ENCODE results near the gene WDR17. TPM values are rescaled to one million over a fixed set of nuclear protein-coding genes. Genes with fewer than 3 reads are reported as not detected.

WDR17 gene
- total RNA-seq, 4 donors from 2014 or later, result 5.6 to 12.8 (median 9.0) TPM

- intact Hi-C loops (cut with DNase I), result no loop called here
- TF ChIP-seq POLR2A (IDR thresholded peaks at IDR 0.05) (no peak), CTCF (IDR thresholded peaks at IDR 0.05) (no peak)
- H3K27me3 ChIP-seq, result no peaks in the 10 kb centered on the region
- no peak overlapping the region for H3K27ac ChIP-seq
- no peak for DNase-seq
- H3K4me3 ChIP-seq (replicated peaks in 1 of 3), result no peak overlapping the region
- H3K4me1 ChIP-seq, result peaks cover 10 to 11% of the 10 kb centered on the region in 2 donors
- no peaks in the 10 kb centered on the region for H3K9me3 ChIP-seq
- H3K36me3 ChIP-seq, result no peaks in the 10 kb centered on the region
Observed at GRCh38 chr4:176042195-176042594, 23.4 kb upstream of the WDR17 start.

- no peaks in the 10 kb centered on the region for H3K27me3 ChIP-seq
- intact Hi-C loops (cut with DNase I), result no loop called here
- peaks cover 10 to 16% of the 10 kb centered on the region in 2 donors for H3K4me1 ChIP-seq
- no peak for DNase-seq
- 44 to 52% methylated on average over 8 to 9 of the region's 9 CpGs for WGBS, 2 donors
- no peak overlapping the region for H3K4me3 ChIP-seq (replicated peaks in 1 of 3)
- no peak for TF ChIP-seq POLR2A (IDR thresholded peaks at IDR 0.05)
- no peak for TF ChIP-seq CTCF (IDR thresholded peaks at IDR 0.05)
- no peaks in the 10 kb centered on the region for H3K36me3 ChIP-seq
- H3K9me3 ChIP-seq, result no peaks in the 10 kb centered on the region
- H3K27ac ChIP-seq, result no peak overlapping the region
Observed at GRCh38 chr4:176043838-176044588, 21.6 kb upstream of the WDR17 start.

- DNase-seq, result peak; percentile 92 to 93
- Histone ChIP-seq H3K9me3 (no peaks in the 10 kb centered on the region), H3K27ac (no peak overlapping the region), H3K36me3 (no peaks in the 10 kb centered on the region), H3K4me1 (peaks cover 10 to 16% of the 10 kb centered on the region in 2 donors), H3K27me3 (no peaks in the 10 kb centered on the region), H3K4me3 (replicated peaks in 1 of 3) (no peak overlapping the region)
- 17 to 18% methylated on average over 3 to 4 of the region's 4 CpGs for WGBS, 2 donors
- intact Hi-C loops (cut with DNase I), result no loop called here
- TF ChIP-seq POLR2A (IDR thresholded peaks at IDR 0.05), result no peak
Observed at GRCh38 chr4:176044589-176044951, 21.1 kb upstream of the WDR17 start.

- DNase-seq, result no peak
- no peaks in the 10 kb centered on the region for H3K27me3 ChIP-seq
- no peaks in the 10 kb centered on the region for H3K36me3 ChIP-seq
- TF ChIP-seq POLR2A (IDR thresholded peaks at IDR 0.05), result no peak
- no peak for TF ChIP-seq CTCF (IDR thresholded peaks at IDR 0.05)
- no peak overlapping the region for H3K4me3 ChIP-seq (replicated peaks in 1 of 3)
- WGBS, 2 donors, result 88 to 91% methylated on average over 4 of the region's 4 CpGs
- intact Hi-C loops (cut with DNase I), result no loop called here
- H3K4me1 ChIP-seq, result peaks cover 10 to 16% of the 10 kb centered on the region in 2 donors
- H3K27ac ChIP-seq, result no peak overlapping the region
- no peaks in the 10 kb centered on the region for H3K9me3 ChIP-seq
Observed at GRCh38 chr4:176048631-176049030, 17.0 kb upstream of the WDR17 start.

- 60 to 77% methylated on average over 6 of the region's 6 CpGs for WGBS, 2 donors
- H3K9me3 ChIP-seq, result no peaks in the 10 kb centered on the region
- H3K27me3 ChIP-seq, result no peaks in the 10 kb centered on the region
- H3K36me3 ChIP-seq, result no peaks in the 10 kb centered on the region
- intact Hi-C loops (cut with DNase I), result no loop called here
- H3K4me1 ChIP-seq, result peaks cover 0 to 5% of the 10 kb centered on the region in 2 donors
- no peak overlapping the region for H3K27ac ChIP-seq
- no peak overlapping the region for H3K4me3 ChIP-seq (replicated peaks in 1 of 3)
- DNase-seq, result no peak
- TF ChIP-seq CTCF (IDR thresholded peaks at IDR 0.05) (no peak), POLR2A (IDR thresholded peaks at IDR 0.05) (no peak)
Observed at GRCh38 chr4:176052744-176053143, 12.9 kb upstream of the WDR17 start.
